HepG2 (cell line): ENCODE data around the gene SEZ6. TPM values are rescaled to one million over a fixed set of nuclear protein-coding genes. Genes with fewer than 3 reads are reported as not detected.

Source experiments
- ATF7 ChIP-seq, 2 experiments: fragments of 450-650 bp in 1 of 2; sonication (generic) in 1 of 2; formaldehyde crosslinking in 1 of 2; IDR thresholded peaks; 2 replicates each; pipeline versions ENCODE4 v1.4.0 to v1.6.1; 2016 to 2020; ENCODE audit warnings: antibody characterized with exemption in 1 of 2, mild to moderate bottlenecking in 1 of 2, missing genetic modification reagents in 1 of 2
- CBX5 ChIP-seq: sonication (generic); formaldehyde crosslinking; IDR thresholded peaks from 2 replicates; pipeline ENCODE4 v1.4.0; 2020; ENCODE audit warnings: missing genetic modification reagents, borderline replicate concordance
- GATA4 ChIP-seq: sonication (generic); IDR thresholded peaks from 2 replicates; pipeline ENCODE4 v1.6.1; 2016; ENCODE audit warnings: antibody characterized with exemption, low read depth, borderline replicate concordance
- ZNF543 ChIP-seq: sonication (generic); formaldehyde crosslinking; IDR thresholded peaks from 2 replicates; pipeline ENCODE4 v1.4.0; 2020; ENCODE audit warnings: mild to moderate bottlenecking, missing genetic modification reagents
- ZNF678 ChIP-seq: sonication (generic); formaldehyde crosslinking; IDR thresholded peaks from 2 replicates; pipeline ENCODE4 v1.4.0; 2020; ENCODE audit warnings: mild to moderate bottlenecking, missing genetic modification reagents
- polyA plus RNA-seq, 8 experiments: library from polyadenylated mRNA; depleted of rRNA in 3 of 8; stranded (reverse) in 7 of 8; unstranded in 1 of 8; fragments of >200 nt; fragmentation: Illumina TruSeq in 4 of 8; extraction: Trizol in 4 of 8; gene quantifications; 2 replicates each; pipeline versions ENCODE4 v1.2.1 to v1.2.3, GENCODE V29; 2011 to 2016; ENCODE audit warnings: low read depth in 4 of 8, missing spikeins in 1 of 8, mixed read lengths in 1 of 8; ENCODE audit not compliant: insufficient read depth in 1 of 8
- total RNA-seq, 5 experiments: library from RNA; depleted of rRNA; stranded (reverse); fragments of >200 nt; fragmentation: Illumina TruSeq; extraction: Trizol; gene quantifications; 2 replicates each; pipeline ENCODE4 v1.2.3, GENCODE V29; 2016; ENCODE audit warnings: low read depth in 1 of 5
- TF ChIP-seq, protein P1 (sequence below): sonication (generic); formaldehyde crosslinking; IDR thresholded peaks from 2 replicates; pipeline ENCODE4 v1.5.0; 2020; ENCODE audit warnings: mild to moderate bottlenecking, missing genetic modification reagents
- TF ChIP-seq, protein P2 (sequence below): sonication (generic); formaldehyde crosslinking; IDR thresholded peaks from 2 replicates; pipeline ENCODE4 v1.5.1; 2020; ENCODE audit warnings: missing genetic modification reagents, mild to moderate bottlenecking, borderline replicate concordance
- TF ChIP-seq, protein P3 (sequence below): sonication (generic); formaldehyde crosslinking; IDR thresholded peaks from 2 replicates; pipeline ENCODE4 v1.8.1; 2022; ENCODE audit warnings: low read depth, mild to moderate bottlenecking, missing genetic modification reagents

Gene SEZ6
- total and polyA plus RNA-seq, 2 of the 13 experiments (the other 11 are each of a cell fraction or from before 2014, with no cell fraction given) = not detected

- TF ChIP-seq, protein P1, sequence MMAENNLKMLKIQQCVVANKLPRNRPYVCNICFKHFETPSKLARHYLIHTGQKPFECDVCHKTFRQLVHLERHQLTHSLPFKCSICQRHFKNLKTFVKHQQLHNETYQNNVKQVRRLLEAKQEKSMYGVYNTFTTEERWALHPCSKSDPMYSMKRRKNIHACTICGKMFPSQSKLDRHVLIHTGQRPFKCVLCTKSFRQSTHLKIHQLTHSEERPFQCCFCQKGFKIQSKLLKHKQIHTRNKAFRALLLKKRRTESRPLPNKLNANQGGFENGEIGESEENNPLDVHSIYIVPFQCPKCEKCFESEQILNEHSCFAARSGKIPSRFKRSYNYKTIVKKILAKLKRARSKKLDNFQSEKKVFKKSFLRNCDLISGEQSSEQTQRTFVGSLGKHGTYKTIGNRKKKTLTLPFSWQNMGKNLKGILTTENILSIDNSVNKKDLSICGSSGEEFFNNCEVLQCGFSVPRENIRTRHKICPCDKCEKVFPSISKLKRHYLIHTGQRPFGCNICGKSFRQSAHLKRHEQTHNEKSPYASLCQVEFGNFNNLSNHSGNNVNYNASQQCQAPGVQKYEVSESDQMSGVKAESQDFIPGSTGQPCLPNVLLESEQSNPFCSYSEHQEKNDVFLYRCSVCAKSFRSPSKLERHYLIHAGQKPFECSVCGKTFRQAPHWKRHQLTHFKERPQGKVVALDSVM = no peak
- TF ChIP-seq CBX5 (no peak), ATF7 (IDR thresholded peaks at IDR 0.05) (no peak), ATF7 (CRISPR knock-in tag; IDR thresholded peaks at IDR 0.05) (no peak), ZNF678 (CRISPR knock-in tag) (no peak), ZNF543 (CRISPR knock-in tag) (no peak), GATA4 (no peak)
- TF ChIP-seq, protein P2, sequence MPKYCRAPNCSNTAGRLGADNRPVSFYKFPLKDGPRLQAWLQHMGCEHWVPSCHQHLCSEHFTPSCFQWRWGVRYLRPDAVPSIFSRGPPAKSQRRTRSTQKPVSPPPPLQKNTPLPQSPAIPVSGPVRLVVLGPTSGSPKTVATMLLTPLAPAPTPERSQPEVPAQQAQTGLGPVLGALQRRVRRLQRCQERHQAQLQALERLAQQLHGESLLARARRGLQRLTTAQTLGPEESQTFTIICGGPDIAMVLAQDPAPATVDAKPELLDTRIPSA (CRISPR knock-in tag) = no peak
- TF ChIP-seq, protein P3, sequence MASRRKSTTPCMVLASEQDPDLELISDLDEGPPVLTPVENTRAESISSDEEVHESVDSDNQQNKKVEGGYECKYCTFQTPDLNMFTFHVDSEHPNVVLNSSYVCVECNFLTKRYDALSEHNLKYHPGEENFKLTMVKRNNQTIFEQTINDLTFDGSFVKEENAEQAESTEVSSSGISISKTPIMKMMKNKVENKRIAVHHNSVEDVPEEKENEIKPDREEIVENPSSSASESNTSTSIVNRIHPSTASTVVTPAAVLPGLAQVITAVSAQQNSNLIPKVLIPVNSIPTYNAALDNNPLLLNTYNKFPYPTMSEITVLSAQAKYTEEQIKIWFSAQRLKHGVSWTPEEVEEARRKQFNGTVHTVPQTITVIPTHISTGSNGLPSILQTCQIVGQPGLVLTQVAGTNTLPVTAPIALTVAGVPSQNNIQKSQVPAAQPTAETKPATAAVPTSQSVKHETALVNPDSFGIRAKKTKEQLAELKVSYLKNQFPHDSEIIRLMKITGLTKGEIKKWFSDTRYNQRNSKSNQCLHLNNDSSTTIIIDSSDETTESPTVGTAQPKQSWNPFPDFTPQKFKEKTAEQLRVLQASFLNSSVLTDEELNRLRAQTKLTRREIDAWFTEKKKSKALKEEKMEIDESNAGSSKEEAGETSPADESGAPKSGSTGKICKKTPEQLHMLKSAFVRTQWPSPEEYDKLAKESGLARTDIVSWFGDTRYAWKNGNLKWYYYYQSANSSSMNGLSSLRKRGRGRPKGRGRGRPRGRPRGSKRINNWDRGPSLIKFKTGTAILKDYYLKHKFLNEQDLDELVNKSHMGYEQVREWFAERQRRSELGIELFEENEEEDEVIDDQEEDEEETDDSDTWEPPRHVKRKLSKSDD (CRISPR knock-in tag) = no peak
- TF ChIP-seq, all 625 proteins: peak for 0
Measured at GRCh38 chr17:28956861-28957260, 49.0 kb downstream of the SEZ6 start (continued).
